NOMO-1 treated with dmso at 0.1 percent for 144 hours (cell line): ENCODE results near the gene ZMIZ1.
A peak's percentile ranks its signal among the peaks of the same experiment; 100 is the strongest.

Experiments used
- DNase-seq: peaks from one replicate; lab custom pipeline; 2025; ENCODE audit not compliant: unreplicated experiment; lab: John Stamatoyannopoulos, UW

Gene ZMIZ1

DNA sequence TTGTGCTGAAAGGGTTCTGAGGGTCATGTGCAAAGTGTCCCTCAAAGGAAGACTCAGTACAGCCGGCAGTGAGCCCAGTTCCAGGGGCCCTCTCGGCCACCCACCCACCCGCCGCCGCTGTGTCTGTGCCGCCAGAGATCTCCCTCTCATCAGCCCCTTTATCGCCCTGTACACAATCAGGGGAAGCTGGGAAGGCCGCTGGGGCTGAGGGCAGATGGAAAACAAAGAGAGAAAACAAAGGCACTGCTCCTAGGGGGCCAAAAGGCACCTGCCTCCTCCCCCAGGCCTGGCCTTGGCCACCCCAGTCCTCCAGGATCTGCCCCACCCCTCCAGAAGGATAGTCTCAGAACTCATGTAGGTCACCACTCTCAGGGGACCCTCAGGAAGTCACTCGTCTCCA, 67.0 kb downstream of the ZMIZ1 start:
- DNase-seq: no peak

DNA sequence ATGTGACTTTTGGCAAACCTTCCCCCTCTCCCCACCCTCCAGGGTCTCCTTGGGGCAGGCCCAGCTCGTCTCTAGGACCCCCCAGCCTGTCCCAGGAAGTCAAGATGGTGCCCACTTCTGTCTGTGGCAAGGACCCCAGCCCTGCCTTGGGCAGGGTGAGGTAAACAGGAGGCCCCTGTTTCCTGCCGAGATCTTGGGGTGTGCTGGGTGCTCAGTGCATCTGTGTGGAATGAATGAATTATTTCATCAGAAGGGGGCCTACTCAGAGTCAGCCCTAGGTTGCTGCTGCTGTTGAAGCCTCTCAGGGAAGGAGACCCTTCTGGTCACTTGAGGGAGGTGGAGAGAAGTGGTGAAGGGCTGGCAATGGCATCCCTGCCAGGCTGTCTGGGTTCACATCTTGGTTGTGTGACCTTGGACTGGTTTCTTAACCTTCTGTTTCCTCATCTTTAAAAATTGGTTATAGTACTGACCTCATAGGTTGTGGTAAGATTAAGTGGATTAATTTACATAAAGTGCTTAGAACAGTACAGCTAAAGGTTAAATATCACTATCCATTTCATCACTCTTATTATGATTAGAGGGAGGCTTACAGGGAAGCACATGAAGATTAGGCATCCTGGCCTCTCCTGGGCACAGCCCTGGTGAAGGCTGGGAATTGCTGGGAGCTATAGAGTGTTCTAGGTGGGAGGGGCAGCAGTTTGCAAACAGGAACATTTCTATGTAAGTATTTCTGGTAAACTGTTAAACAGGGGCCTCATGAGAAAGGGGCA, 67.7 kb downstream of the ZMIZ1 start:
- DNase-seq: no peak

DNA sequence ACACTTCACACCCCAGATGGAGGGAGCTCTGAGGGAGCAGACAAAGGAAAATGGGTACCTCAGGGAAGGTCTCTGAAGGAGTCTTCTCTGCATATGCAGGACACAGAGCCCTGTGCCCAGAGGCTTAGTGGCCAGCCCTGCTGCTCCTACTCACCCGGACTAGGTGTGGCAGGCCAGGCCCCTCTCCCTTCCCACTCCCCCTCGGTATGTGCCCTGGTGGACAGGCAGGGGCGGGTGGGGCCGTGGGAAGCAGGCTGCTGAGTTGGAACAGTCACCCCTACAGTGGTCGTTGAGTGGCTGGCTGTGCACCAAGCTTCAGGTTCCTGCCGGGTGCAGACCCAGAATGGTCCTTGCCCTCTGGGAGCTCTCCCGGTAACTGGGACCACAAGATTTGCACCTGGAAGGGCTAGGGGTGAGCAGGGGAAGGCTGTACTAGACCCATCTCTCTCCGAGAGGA, 68.6 kb downstream of the ZMIZ1 start:
- DNase-seq: no peak

DNA sequence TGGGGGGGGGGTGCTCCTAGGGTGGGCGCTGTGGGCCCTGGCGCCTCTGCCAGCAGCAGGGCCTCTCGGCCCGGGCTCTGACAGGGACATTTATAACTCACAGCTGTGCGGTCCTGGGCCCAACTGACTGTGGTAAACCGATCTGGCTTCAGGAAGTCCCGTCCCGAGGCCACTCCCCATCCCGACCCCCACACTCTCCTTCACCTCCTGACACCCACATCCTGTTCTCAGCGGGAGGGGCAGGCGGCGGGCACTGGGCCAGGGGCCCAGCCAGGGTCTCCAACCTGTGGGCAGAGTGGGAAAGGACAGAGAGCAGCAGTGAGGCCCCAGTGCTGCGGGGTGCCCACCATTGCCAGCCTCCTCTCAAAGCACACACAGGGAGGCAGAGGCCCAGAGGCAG, 69.1 kb downstream of the ZMIZ1 start:
- peak; percentile 72 for DNase-seq

DNA sequence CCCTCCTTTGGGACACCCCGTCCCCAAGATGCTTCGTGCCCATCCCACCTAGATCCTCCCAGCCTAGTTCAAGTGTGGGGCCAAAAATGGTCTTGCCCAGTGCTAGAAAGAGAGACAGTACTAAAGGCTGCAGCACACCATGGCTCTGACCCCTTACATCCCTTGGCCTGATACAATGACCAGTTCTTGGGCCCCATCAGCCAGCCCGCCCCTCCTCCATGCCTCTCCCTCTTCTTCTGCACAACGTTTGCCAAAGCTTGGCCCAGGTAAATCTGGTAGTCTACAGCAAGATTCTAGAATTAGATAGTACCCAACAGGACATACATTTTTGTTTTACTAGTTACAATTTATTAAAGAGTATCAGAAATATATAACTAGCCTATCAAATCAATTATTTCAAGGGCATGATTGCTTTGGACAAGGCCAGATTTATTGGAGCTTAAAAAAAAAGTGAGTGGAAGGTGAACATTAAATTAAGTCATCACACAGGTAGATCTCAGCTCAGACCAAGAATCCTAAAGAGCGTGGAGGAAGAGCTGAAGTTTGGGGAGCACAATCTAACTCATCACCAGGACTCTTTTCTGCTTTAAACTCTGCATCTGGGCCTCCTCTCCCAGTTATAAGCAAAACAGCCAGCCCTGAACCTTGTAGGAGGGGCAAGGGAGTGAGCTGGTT, 69.8 kb downstream of the ZMIZ1 start:
- no peak for DNase-seq

DNA sequence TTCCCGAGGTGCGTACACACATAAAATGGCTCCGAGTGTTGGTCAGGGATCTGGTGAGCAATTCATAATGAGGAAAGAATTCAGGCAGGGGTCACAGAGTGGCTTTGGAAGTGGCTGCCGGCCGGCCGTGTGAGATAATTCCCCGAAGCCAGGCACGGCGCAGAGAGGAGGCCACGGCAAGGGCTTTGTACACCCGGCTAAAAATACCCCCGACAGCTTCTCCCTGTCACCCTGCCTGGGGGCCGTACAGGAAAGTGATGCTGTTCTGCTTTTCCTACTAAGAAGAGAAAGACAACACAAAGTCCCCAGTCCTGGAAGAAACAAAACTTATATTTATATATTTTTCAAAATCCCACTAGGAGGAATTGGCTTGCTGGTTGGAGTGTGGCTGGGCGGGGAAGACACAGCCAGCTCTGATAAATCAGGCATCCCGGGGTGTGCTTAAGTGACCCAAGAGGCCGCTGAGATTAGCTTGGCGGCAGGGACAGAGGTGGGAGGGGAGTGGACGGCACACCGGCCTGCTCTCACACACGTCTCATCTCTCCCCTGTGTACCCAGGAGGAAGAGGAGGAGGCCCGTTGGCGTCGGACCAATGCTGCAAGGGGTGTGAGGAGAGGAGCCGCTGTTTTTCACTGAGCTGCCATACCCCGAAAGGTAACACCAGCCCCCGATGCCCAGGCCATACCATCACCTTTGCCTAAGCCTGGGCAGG, 70.5 kb downstream of the ZMIZ1 start:
- DNase-seq: no peak

DNA sequence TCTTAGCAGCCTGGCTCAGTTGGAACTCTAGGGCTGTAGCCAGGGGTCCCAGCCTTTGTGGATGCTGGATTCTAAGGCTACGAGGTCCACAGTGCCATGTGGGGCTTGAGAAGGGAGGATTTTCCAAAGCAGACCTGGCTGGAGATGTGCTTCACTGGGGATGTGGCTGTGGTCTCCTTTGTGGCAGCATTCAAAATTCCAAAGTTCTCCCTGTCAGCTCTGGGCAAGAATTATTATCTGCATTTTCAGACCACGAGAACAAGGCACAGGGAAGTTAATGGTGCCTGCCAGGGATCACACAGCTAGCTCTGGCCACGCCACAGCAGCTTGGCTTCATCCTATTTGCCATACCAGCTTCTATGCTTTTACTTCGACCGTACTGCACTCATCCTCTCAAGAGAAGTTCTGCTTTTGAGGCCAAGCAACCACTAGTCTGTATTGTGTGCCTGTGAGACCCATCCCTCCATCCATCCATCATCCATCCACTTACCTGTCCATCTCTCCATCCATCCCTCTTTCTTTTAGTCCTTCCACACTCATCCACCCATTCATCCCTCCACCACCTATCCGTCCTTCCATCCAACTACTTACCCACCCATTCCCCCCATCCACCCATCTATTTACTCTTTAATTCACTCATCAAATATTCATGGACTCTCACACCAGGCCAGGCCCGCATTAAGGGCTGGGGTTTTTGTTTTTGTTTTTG, 71.5 kb downstream of the ZMIZ1 start:
- DNase-seq: no peak

DNA sequence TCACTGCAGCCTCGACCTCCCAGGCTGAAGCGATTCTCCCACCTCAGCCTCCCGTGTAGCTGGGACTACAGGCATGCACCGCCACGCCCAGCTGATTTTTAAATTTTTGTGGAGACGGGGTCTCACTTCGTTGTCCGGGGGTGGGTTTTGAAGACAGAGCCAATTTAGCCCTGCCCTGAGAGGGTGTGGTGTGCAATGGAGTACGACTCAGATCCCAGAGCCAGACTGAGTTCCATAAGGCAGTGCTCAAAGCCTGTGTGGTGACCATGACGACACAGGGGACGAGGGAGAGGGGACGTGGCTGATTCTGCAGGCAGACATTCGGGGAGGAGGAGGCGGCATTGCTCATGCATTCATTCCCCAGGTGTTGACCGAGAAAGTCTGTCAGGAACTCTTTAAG, 72.1 kb downstream of the ZMIZ1 start:
- DNase-seq: no peak

DNA sequence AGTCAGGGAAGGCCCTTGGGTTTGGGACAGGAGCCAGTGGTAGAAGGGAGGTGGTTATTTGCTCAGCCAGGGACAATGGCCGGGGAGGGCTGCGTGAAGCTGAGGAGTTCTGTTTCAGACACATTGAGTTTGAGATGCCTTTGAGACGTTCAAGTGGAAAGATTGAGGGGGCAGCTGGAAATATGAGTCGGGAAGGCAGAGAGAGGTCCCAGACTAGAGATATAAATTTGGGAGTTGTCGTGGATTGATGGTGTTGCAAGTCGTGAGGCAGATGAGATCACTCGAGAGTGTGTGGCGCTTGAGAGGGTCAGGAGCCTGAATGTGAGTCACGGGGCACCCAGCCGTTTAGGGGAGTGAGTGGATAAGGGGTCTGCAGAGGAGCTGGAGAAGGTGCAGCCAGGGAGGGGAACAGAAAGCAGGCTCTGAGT, 73.3 kb downstream of the ZMIZ1 start:
- DNase-seq: no peak

DNA sequence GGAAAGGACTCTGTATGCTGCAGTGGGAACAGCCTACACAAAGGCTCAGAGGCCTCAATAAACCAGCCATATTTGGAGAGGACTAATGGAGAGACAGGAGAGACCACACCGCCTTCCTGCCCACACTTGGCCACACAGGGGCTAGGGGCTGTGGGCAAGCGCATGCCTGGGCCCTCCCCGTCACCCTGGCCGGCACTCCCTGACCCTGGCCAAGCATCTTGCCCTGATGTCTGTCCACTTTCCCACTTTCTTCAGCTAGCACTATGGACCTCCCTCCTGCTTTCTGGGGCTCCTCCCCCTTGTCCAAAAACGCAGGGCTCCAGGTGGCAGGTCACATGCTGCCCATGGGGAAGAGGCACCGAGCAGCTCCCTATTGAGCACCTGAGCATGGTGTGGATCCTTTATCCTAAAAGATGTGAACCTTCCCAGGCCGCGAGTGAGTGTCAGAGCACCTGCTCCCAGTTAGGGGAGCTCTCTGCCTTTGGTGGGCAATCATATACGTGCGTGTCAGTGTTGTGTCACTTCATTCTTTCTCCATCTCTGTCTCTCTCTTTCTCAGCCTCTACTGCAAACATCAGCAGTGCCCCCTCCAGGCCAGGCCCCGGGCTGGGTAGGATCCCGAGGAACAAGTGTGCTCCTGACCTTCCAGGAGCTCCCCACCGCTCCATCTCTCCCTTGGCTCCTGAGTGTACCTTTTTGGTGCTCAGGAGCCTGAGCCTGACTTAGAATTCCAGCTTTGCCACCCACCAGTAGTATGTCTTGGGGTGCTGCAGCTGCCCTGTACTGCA, 74.0 kb downstream of the ZMIZ1 start:
- DNase-seq: no peak

DNA sequence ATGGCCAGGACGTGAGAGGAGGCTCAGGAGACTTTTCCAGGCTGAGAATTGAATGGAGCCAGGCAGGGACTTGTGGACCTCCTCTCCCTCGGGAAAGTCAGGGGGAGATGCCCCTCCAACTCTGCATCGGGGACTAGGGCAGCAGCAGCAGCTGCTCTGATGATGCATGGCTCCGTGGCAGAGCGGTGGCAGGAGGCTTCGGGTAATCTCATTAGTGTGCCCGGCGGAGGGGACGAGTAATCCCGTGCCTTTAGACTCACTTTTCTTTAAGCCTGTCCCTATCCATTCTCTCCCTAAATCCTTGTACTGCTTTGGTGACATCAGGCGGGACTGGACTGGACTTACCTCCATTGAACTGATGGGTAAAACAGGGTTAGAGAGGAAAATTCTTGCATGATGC, 75.1 kb downstream of the ZMIZ1 start:
- DNase-seq: no peak

DNA sequence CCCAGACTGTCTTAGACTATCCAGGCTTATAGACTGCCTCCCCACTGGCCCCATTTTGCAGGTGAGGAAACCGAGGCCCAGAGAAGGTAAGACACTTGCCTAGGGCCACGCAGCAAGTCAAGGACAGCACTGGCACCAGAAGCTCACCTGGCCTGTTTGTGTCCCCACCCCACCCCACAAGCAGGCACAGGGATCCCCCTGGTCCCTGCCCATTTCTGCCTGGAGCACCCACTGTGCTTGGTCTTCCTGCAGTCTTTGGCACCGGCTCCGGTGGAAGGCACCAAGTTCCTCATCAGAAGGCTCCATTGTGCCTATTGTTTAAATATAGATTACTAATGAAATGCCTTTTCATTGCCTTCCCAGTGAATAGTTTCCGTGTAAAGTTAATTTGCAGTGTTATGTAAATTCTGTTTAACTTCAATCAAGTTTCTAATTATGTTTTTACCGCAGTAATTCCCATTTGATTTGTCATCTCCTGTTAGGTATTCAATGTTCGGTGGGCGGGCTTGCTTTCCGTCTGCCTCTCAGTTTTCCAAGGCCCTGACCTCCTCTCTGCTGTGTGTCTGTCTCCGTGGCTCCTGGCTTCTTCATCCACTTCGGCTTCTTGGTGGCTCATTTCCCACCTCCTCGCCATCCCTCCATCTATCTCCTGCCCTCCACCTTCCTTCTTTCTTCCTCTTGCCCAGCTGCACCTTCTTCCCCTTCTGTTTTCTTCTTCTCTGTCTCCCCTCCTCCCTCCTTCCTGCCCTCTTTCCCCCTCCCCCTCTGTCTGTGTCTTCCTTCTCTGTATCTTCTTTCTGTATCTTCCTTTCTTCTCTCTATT, 75.8 kb downstream of the ZMIZ1 start:
- no peak for DNase-seq

DNA sequence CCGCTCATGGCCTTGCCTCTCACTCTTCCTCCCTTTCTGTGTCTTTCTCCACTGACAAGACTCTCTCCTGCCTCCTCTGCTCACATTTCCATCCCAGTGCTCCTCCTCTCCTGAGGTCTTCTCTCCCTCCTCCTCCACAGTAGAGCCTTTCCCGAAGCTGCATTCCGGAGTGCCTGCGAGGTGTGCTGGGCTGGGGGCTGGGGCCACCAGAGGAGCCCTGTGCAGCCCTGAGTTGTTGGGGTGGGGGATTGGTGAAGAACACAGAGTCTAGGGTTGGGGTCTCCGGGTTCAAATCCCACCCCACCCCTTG, 76.4 kb downstream of the ZMIZ1 start:
- DNase-seq: no peak

DNA sequence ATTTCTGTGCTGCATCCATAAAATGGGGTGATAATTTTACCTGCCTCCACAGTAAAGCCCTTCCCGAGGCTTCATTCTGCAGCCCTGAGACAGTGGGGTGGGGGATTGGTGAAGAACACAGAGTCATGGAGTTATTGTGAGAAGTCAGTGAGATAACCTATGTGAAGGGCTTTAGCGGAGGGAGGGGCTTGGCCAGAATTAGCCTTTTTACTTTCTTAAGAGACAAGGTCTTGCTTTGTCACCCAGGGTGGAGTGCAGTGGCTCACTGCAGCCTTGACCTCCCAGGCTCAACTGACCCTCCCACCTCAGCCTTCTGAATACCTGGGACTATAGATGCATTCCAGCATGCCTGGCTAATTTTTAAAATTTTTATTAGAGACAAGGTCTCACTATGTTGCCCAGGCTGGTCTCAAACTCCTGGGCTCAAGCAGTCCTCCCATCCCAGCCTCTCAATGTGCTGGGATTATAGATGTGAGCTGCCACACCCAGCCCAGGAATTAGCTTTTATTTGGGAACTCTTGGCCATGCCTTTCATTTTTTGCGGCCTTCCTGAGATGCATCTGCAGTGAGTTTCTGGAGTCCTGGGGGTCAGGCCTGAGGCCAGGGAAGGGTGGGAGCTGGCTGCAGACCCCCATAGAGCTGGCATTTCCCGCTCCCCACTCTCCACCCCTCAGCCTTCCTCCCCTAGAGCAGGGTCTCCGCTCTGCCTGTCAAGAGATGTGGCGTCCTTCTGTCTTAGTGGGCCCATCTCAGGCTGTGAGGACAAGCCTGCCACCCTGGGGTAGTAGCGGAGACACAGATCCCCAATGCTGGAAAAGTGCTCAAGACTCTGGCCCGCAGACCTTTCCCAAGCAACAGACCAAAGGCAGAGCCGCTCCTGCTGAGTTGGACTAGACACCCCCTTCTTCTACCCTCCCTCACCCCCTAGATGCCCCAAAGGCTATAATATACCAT, 77.0 kb downstream of the ZMIZ1 start:
- DNase-seq: no peak

DNA sequence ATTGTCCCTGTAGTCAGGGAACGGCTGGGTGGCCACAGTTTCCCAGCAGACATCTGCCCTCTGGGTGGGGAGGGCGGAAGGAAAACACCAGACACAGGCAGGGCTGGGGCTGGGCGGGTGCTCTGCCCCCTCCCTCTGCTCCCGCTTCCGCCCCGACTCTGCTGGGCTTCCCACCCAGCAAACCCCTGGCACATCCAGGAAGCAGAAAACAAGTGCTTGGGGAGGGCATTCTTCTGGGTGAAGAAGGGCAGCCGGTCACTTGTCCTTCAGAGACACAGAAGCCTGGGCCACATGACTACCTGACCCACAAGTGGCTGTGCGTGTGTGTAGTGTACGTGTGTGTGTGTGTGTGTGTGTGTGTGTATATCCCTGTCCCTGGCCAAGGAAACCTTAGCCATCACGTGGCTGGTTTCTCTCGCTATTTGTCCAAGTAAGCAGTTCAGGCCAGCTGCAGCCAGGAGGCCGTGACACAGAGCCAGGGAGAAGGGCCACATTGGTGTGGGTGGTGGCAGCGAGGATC, 77.9 kb downstream of the ZMIZ1 start:
- DNase-seq: no peak

DNA sequence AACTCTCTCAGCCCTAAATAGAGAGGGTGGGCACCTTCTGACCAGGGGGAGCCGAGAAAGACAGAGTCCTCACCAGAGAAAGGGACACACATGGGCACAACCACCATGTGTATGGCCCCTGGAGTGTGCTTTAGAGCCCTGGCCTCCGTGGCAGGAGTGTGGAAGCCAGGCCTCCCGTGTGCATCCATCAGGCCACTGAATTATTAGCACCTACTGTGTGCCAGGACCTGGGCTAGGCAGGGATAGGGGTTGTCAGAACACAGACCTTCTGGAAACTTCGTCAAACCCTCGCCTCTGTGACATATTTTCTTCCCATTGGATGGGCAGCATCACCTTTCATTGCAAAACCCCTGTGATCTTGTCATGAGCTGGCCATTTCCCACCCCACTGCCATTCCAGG, 78.5 kb downstream of the ZMIZ1 start:
- no peak for DNase-seq

DNA sequence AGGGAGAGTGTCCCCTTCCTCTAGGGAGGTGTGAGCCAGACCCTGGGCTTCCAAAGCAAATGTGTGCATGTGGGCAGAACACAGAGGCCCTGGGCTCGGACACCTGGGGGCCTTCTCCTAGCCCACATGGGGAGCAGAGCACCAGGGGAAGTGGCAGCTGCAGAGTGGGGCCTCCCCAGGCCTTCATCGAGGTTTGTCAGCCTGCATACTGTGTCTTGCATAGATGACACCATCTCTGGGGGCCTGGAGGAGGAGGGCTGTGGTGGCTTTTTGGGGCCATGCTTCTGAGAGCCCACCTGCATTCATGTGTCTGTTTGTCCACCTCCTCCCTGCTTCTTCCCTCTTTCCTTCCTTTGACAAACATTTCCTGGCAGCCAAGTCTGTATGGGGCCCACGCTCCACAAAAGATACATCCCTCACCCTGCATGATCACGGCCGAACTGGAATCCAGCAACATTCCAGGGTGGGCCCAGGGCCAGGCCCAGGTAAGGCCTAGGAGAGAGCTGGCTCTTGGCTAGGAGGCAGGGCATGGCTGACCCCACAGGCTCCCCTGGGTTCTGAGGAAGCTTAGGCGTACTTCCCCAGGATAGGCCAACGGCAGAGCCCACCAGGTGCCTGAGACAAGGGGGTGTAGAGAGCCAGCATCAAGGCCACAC, 79.2 kb downstream of the ZMIZ1 start:
- DNase-seq: no peak
